ENCODE data around the gene CA4.
"Not testable (repeated sequence)": the region's sequence is repeated elsewhere in the genome, so short reads cannot be mapped to it uniquely, and the experiment has no call there.

CA4 gene

GRCh38 chr17:60149691-60150582, at the start of gene CA4:
Gene CA4, plus strand, starts transcription at chr17:60149973. Its CDS starts 62 bp downstream, at chr17:60150035.
- H3K4me1 Mint-ChIP-seq (ENCODE audit: low read depth), result peaks cover 14% of the 10 kb centered on the region
- no peaks in the 10 kb centered on the region for H3K9me3 Mint-ChIP-seq
- H3K4me3 Mint-ChIP-seq, result peak within 1 kb of the TSS; percentile 54
- H3K27ac Mint-ChIP-seq, result no peak within 1 kb of the TSS
- H3K27me3 Mint-ChIP-seq, result peaks cover 65% of the 10 kb centered on the region
- no peaks in the 10 kb centered on the region for H3K36me3 Mint-ChIP-seq (ENCODE audit: low read depth)

GRCh38 chr17:60100577-60100976, 49.2 kb upstream of the CA4 start:
- Mint-ChIP-seq H3K27me3 (peaks cover 25% of the 10 kb centered on the region), H3K4me1 (ENCODE audit: low read depth) (peaks cover 11% of the 10 kb centered on the region)
- H3K27ac Mint-ChIP-seq; H3K9me3 Mint-ChIP-seq; H3K36me3 Mint-ChIP-seq (ENCODE audit: low read depth); H3K4me3 Mint-ChIP-seq: not testable (repeated sequence)

GRCh38 chr17:60102015-60102631, 47.6 kb upstream of the CA4 start:
- H3K4me3 Mint-ChIP-seq, result peak overlapping the region; percentile 61
- H3K27ac Mint-ChIP-seq; H3K36me3 Mint-ChIP-seq (ENCODE audit: low read depth); H3K9me3 Mint-ChIP-seq: not testable (repeated sequence)
- H3K27me3 Mint-ChIP-seq, result peaks cover 25% of the 10 kb centered on the region
- peaks cover 19% of the 10 kb centered on the region for H3K4me1 Mint-ChIP-seq (ENCODE audit: low read depth)

DNA sequence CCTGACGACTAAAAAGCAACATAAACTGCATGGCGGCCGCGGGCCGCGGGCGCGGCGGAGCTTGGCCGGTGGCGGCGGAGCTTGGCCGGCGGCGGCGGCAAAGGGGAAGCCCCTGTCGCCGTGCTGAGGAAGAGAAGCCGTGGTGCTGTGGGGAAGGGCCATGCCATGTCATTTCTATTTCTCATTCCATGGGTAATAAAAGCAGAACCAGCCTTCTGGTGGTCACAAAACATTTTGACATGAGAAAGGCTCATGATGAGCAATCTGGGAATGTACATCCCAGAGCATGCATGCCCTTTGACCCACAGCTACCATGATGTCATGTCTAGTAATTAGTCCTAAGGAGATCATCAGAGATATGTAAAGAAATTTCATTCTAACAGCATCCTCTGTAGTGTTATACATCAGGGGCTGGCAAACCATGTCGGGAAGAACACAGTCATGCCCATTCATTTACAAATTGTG, 47.1 kb upstream of the CA4 start:
- H3K4me1 Mint-ChIP-seq (ENCODE audit: low read depth), result peaks cover 19% of the 10 kb centered on the region
- H3K36me3 Mint-ChIP-seq (ENCODE audit: low read depth), result no peaks in the 10 kb centered on the region
- H3K4me3 Mint-ChIP-seq, result peak overlapping the region; percentile 61
- H3K9me3 Mint-ChIP-seq, result no peaks in the 10 kb centered on the region
- no peak overlapping the region for H3K27ac Mint-ChIP-seq
- peaks cover 25% of the 10 kb centered on the region for H3K27me3 Mint-ChIP-seq

GRCh38 chr17:60103957-60104356, 45.8 kb upstream of the CA4 start:
- Mint-ChIP-seq H3K4me3 (no peak overlapping the region), H3K27ac (no peak overlapping the region), H3K36me3 (ENCODE audit: low read depth) (no peaks in the 10 kb centered on the region), H3K9me3 (no peaks in the 10 kb centered on the region), H3K27me3 (peaks cover 18% of the 10 kb centered on the region), H3K4me1 (ENCODE audit: low read depth) (peaks cover 19% of the 10 kb centered on the region)

DNA sequence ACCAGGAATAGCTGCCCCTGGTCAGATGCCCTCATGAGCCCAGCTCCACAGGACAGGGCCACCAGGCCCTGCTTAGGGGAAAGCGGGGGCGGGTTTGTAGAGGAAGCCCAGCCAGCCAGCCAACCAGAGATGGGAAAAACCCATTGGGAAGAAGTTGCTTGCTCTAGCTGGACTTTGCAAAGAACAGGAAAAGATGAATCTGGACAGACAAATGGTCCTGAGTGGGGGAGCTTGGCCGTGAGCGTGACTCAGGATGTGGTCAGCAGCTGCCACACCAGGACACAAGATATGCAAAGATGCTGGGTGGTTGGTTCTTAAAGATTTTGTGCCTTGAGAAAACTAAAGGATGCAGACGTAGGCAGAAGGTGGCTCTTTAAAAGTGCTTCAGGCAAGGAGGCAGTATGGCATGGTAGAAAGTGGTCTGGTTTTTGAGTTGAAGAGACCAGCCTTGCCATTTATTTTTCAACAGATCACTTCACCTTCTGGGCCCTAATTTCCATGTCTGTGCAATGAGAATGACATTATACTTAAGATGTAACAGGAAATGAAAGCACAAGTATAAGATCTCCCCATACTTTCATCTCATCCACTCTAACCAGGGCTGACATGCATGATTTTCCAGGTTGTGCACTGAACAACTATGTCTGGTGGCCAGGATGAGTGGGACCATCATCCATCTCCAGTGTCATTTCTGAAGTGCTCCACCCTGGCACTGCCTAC, 43.3 kb upstream of the CA4 start:
- Mint-ChIP-seq H3K27me3 (peaks cover 28% of the 10 kb centered on the region), H3K4me3 (no peak overlapping the region), H3K36me3 (ENCODE audit: low read depth) (no peaks in the 10 kb centered on the region), H3K4me1 (ENCODE audit: low read depth) (peaks cover 19% of the 10 kb centered on the region), H3K27ac (no peak overlapping the region), H3K9me3 (no peaks in the 10 kb centered on the region)

DNA sequence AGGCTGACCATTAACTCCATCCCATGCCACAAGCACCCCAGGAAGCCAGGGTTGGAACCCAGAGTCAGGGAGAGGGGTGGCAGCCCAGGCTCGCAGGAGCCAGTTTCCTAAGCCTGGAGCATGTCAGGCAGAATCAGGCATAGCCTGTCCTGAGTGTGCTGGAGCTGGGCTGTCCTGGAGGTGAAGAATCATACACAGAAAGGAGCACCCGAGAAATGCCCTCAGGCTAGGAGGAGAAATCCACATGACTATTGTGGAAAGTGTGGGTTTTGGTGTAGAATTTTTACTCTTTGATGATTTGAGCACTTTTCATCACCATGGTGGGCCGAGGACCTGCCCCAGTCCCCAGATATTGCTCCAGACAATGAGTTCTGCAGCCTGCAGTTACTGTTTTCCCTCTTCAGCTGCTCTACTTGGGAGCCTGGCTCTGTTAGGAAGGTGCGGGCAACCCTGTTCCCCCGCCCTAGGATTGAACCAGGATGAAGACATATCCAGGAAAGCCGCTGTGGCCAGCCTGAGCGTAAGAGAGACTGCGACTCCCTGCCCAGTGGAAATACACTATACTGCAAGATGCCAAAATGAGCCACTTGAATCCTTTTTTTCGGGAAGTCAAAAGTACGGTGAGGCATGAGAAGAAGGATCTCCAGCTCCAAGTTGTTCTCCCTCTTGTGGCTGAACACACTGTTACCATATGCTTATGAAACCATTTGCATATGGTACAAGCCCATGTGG, 42.1 kb upstream of the CA4 start:
- H3K9me3 Mint-ChIP-seq, result no peaks in the 10 kb centered on the region
- no peak overlapping the region for H3K4me3 Mint-ChIP-seq
- H3K36me3 Mint-ChIP-seq (ENCODE audit: low read depth), result no peaks in the 10 kb centered on the region

GRCh38 chr17:60108309-60108708, 41.5 kb upstream of the CA4 start:
- not testable (repeated sequence) for H3K27ac Mint-ChIP-seq; H3K4me3 Mint-ChIP-seq; H3K36me3 Mint-ChIP-seq (ENCODE audit: low read depth); H3K4me1 Mint-ChIP-seq (ENCODE audit: low read depth); H3K9me3 Mint-ChIP-seq
- peaks cover 18% of the 10 kb centered on the region for H3K27me3 Mint-ChIP-seq

More for the DNA sequence above, 42.1 kb upstream of the CA4 start:
- Mint-ChIP-seq H3K27ac (no peak overlapping the region), H3K4me1 (ENCODE audit: low read depth) (peaks cover 11% of the 10 kb centered on the region), H3K27me3 (peaks cover 20% of the 10 kb centered on the region)

DNA sequence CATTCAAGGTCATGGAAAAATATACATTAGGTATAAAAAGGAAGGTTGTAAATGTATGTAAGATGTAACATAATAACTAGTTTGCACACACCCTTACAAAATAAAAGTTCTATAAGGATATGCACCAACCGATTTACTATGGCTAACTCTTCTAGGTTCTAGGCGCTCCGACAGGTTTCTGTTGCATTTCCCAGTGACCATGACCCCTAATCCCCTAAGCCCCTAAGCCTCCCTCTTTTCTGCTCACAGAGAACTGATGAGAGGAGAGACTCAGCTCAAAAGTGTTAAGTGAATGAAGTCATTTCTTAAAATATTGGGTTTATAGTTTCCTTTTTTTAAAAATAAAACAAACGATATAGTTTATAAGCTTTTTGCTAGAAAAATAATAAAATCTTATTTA, 41.1 kb upstream of the CA4 start:
- H3K4me3 Mint-ChIP-seq, result no peak overlapping the region

DNA sequence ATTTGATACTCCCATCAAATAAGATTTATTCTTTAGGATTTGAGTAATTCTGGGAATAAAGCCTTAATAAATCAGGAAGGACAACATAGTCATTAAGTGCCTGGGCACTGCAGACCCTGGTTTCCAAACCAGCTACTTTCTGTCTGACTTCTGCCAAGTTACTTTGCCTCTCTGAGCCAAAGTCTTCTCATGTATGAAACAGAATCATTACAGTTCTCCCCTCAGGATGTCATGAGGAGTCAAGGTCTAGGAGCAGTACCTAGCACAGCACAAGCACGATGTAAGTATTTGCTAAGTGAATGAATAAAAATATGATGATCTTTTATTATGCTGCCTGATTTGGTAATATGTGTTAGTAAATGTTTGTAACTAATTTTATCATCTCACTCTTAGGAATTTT, 40.6 kb upstream of the CA4 start:
- no peaks in the 10 kb centered on the region for H3K9me3 Mint-ChIP-seq
- H3K4me3 Mint-ChIP-seq, result no peak overlapping the region
- peaks cover 8% of the 10 kb centered on the region for H3K4me1 Mint-ChIP-seq (ENCODE audit: low read depth)
- no peaks in the 10 kb centered on the region for H3K36me3 Mint-ChIP-seq (ENCODE audit: low read depth)
- H3K27ac Mint-ChIP-seq, result no peak overlapping the region
- peaks cover 14% of the 10 kb centered on the region for H3K27me3 Mint-ChIP-seq

More for the DNA sequence above, 41.1 kb upstream of the CA4 start:
- Mint-ChIP-seq H3K27ac (no peak overlapping the region), H3K36me3 (ENCODE audit: low read depth) (no peaks in the 10 kb centered on the region), H3K4me1 (ENCODE audit: low read depth) (peaks cover 8% of the 10 kb centered on the region), H3K9me3 (no peaks in the 10 kb centered on the region), H3K27me3 (peaks cover 18% of the 10 kb centered on the region)

GRCh38 chr17:60110586-60110985, 39.2 kb upstream of the CA4 start:
- H3K36me3 Mint-ChIP-seq (ENCODE audit: low read depth), result no peaks in the 10 kb centered on the region
- peaks cover 10% of the 10 kb centered on the region for H3K27me3 Mint-ChIP-seq
- H3K4me1 Mint-ChIP-seq (ENCODE audit: low read depth), result peaks cover 8% of the 10 kb centered on the region
- H3K9me3 Mint-ChIP-seq, result no peaks in the 10 kb centered on the region
- H3K27ac Mint-ChIP-seq, result no peak overlapping the region
- H3K4me3 Mint-ChIP-seq, result no peak overlapping the region

DNA sequence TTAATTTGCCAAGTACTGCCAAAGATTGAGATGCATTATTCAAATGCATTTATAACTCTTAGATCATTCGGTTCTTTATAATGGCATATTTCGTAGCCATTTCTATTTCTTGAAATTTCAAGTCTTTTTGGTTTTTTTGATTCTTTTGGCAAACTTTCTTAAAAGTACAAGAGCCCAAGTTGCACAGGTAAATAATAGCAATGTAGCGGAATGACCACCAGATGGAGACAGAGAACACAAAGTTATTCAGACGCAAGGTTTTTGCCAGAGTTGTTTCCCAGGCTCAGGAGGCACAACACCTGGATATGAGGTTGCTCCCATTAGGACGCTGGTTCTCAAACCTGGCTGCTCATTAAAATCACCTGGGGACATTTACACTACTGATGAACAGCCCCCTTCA, 38.1 kb upstream of the CA4 start:
- H3K4me1 Mint-ChIP-seq (ENCODE audit: low read depth); H3K9me3 Mint-ChIP-seq; H3K4me3 Mint-ChIP-seq; H3K27ac Mint-ChIP-seq; H3K27me3 Mint-ChIP-seq; H3K36me3 Mint-ChIP-seq (ENCODE audit: low read depth): not testable (repeated sequence)

DNA sequence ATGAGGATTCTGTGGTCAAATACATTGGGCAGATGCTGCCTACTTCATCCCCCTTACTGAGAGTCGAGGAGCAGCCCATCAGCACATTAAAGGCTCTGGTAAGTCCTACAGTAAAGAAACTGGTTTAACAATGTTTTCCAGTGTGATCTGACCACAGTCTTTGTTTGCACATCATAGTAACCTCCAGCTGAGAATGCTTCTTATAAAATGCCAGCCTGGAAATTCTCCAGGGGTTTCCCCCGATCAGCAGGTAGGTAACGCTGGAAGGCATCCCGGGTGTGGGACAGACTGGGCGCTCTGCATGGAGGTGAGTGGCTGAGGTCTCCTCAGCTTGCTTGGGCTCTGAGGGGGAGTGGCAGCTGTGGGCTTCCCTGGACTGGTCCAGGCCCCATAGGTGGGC, 34.4 kb upstream of the CA4 start:
- not testable (repeated sequence) for H3K4me1 Mint-ChIP-seq (ENCODE audit: low read depth); H3K27ac Mint-ChIP-seq; H3K36me3 Mint-ChIP-seq (ENCODE audit: low read depth); H3K4me3 Mint-ChIP-seq; H3K9me3 Mint-ChIP-seq; H3K27me3 Mint-ChIP-seq

DNA sequence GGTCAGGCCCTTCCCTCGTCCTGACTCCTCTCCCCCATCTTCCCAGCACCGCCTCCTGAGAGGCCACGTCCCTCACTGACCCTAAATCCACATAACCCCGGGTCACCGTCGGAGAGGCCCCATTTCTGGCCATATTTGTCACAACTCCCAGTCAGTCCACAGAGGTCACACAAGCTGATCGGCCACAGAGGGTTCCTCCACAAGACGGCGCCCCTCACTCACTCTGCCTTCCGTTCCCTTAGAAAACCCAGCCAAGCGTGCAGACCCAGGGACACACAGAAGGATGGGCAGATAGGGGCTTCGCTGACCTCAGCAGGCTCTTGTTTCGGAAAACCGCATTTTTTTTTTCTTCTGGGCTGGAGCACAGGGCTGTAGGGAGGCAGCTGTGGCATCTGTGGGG, 33.6 kb upstream of the CA4 start:
- H3K4me1 Mint-ChIP-seq (ENCODE audit: low read depth); H3K27me3 Mint-ChIP-seq; H3K36me3 Mint-ChIP-seq (ENCODE audit: low read depth); H3K27ac Mint-ChIP-seq; H3K4me3 Mint-ChIP-seq; H3K9me3 Mint-ChIP-seq: not testable (repeated sequence)

DNA sequence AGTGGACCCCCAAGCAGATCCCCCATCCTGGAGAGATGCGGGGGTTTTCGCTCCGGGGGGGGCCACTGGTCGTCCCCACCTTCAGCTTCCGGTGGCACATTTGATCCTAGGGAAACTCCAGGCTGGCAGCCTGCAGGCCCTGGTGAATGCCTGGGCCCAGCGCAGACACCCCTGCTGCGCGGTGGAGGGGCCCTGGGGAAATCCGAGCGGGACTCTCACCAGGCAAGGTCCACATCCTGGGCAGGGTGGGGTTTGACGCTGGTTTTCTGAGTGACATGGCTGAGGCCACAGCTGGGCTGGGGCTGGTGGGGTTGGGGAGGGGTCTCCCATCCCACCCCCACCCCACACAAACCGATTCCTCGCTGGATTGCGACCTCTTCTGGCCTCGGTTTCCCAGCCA, 30.6 kb upstream of the CA4 start:
- H3K36me3 Mint-ChIP-seq (ENCODE audit: low read depth); H3K9me3 Mint-ChIP-seq; H3K4me3 Mint-ChIP-seq; H3K4me1 Mint-ChIP-seq (ENCODE audit: low read depth); H3K27ac Mint-ChIP-seq; H3K27me3 Mint-ChIP-seq: not testable (repeated sequence)
